HCT116 (cell line): ENCODE results near the gene SUPT6H. TPM values are rescaled to one million over a fixed set of nuclear protein-coding genes. Genes with fewer than 3 reads are reported as not detected.

Source experiments
- ATAC-seq: fragments of 200-7000 bp; cut with Tn5 transposase; 2 replicates; pipeline ENCODE4 v1.9.1; 2020; ENCODE audit warnings: mild to moderate bottlenecking, moderate library complexity
- BruUV-seq: library from RNA; stranded (reverse); fragments of 400-500 nt; replicated peaks from 2 replicates; lab custom pipeline; 2021; lab: Mats Ljungman, UMichigan
- CTCF ChIA-PET: fragments of 300-600 bp; sonication (Branson Sonifier 250); formaldehyde crosslinking; loops from one replicate; lab custom pipeline; 2021; ENCODE audit warnings: antibody characterized with exemption; lab: Charles Lee
- POLR2A ChIA-PET: fragments of 300-600, 350-600 bp; sonication (Branson Sonifier 250); formaldehyde crosslinking; loops from one replicate; lab custom pipeline; 2021; ENCODE audit warnings: antibody characterized with exemption; lab: Charles Lee
- RAD21 ChIA-PET, 2 experiments: fragments of 300-600 bp; sonication (Branson Sonifier 250); formaldehyde crosslinking; loops; one replicate each; lab custom pipeline; 2023; ENCODE audit warnings: low total read pairs in 2 of 2; ENCODE audit not compliant: uncharacterized antibody in 2 of 2, unreplicated experiment in 2 of 2, low non-redundant PET in 1 of 2; lab: Charles Lee
- DNase-seq: peaks from one replicate; pipeline ENCODE4 v3.0.0-alpha.2; 2010; ENCODE audit warnings: low read depth, low spot score
- H2AFZ ChIP-seq: fragments of 200-600 bp; shearing (Covaris generic), sonication (generic); 2 replicates; pipeline ENCODE4 v1.6.1; 2017; ENCODE audit warnings: low read depth, mixed run types, mixed read lengths, antibody characterized with exemption, low read length; ENCODE audit not compliant: poor library complexity, severe bottlenecking
- H3K27ac ChIP-seq: 2 replicates; pipeline ENCODE4 v1.5.1; 2012; ENCODE audit warnings: low read depth, low read length
- H3K27me3 ChIP-seq: fragments of 200-600 bp; sonication (generic); 2 replicates; pipeline ENCODE4 v1.6.1; 2016; ENCODE audit warnings: mixed run types, low read length, mixed read lengths; ENCODE audit not compliant: insufficient read depth
- H3K36me3 ChIP-seq, 2 experiments: fragments of 200-500 bp in 1 of 2; fragments of 200-600 bp in 1 of 2; sonication (Bioruptor generic) in 1 of 2; sonication (generic) in 1 of 2; 2 replicates each; pipeline versions ENCODE4 v1.5.1 to v1.6.1; 2014 to 2016; ENCODE audit warnings: low read length in 2 of 2, inconsistent platforms in 1 of 2, mixed read lengths in 1 of 2, mixed run types in 1 of 2; ENCODE audit not compliant: insufficient read depth in 2 of 2, control insufficient read depth in 1 of 2
- H3K4me1 ChIP-seq, 2 experiments: fragments of 200-600 bp in 1 of 2; sonication (generic) in 1 of 2; 2 replicates each; pipeline versions ENCODE4 v1.5.1 to v1.6.1; 2012 to 2017; ENCODE audit warnings: low read length in 2 of 2, inconsistent platforms in 1 of 2, mild to moderate bottlenecking in 1 of 2, mixed read lengths in 1 of 2, mixed run types in 1 of 2, moderate library complexity in 1 of 2; ENCODE audit not compliant: insufficient read depth in 2 of 2, control insufficient read depth in 1 of 2
- H3K4me2 ChIP-seq: fragments of 200-600 bp; sonication (generic); 2 replicates; pipeline ENCODE4 v1.6.1; 2017; ENCODE audit warnings: mixed run types, low read length, mixed read lengths
- H3K4me3 ChIP-seq, 2 experiments: fragments of 200-600 bp in 1 of 2; sonication (generic) in 1 of 2; replicated peaks in 1 of 2; 2 replicates each; pipeline ENCODE4 v1.5.1; 2011 to 2016; ENCODE audit warnings: low read length in 2 of 2, control low read depth in 1 of 2, low read depth in 1 of 2, mild to moderate bottlenecking in 1 of 2, mixed read lengths in 1 of 2, mixed run types in 1 of 2
- H3K79me2 ChIP-seq: fragments of 200-600 bp; sonication (generic); 2 replicates; pipeline ENCODE4 v1.6.1; 2017; ENCODE audit warnings: mild to moderate bottlenecking, mixed run types, low read length, moderate library complexity, mixed read lengths; ENCODE audit not compliant: insufficient read depth
- H3K9ac ChIP-seq: fragments of 200-600 bp; sonication (generic); 2 replicates; pipeline ENCODE4 v1.6.1; 2016; ENCODE audit warnings: low read length, mixed read lengths
- H3K9me2 ChIP-seq: fragments of 200-600 bp; sonication (generic), shearing (Covaris generic); 2 replicates; pipeline ENCODE4 v1.6.1; 2017; ENCODE audit warnings: mixed run types, mild to moderate bottlenecking, moderate library complexity; ENCODE audit not compliant: insufficient read depth
- H3K9me3 ChIP-seq, 2 experiments: fragments of 200-500 bp in 1 of 2; fragments of 200-600 bp in 1 of 2; sonication (Bioruptor generic) in 1 of 2; sonication (generic) in 1 of 2; 2 replicates each; pipeline ENCODE4 v1.6.1; 2014 to 2017; ENCODE audit warnings: low read length in 2 of 2, mixed read lengths in 2 of 2, inconsistent platforms in 1 of 2, low read depth in 1 of 2, mild to moderate bottlenecking in 1 of 2, mixed run types in 1 of 2, moderate library complexity in 1 of 2; ENCODE audit not compliant: control insufficient read depth in 1 of 2, insufficient read depth in 1 of 2
- H4K20me1 ChIP-seq: fragments of 200-600 bp; sonication (generic), shearing (Covaris generic); 2 replicates; pipeline ENCODE4 v1.6.1; 2017; ENCODE audit warnings: mixed run types, mild to moderate bottlenecking, moderate library complexity; ENCODE audit not compliant: insufficient read depth
- ATF3 ChIP-seq: IDR thresholded peaks from 2 replicates; pipeline ENCODE4 v1.6.1; 2012
- CBX3 ChIP-seq: IDR thresholded peaks from 2 replicates; pipeline ENCODE4 v1.6.1; 2012; ENCODE audit warnings: low read depth
- EGR1 ChIP-seq: IDR thresholded peaks from 2 replicates; pipeline ENCODE4 v1.6.1; 2012; ENCODE audit warnings: low read depth
- EZH2 ChIP-seq: fragments of 200-600 bp; sonication (generic); IDR thresholded peaks from 2 replicates; pipeline ENCODE4 v1.6.1; 2017; ENCODE audit warnings: antibody characterized with exemption, mixed run types
- FOSL1 ChIP-seq: IDR thresholded peaks from 2 replicates; pipeline ENCODE4 v1.6.1; 2012; ENCODE audit warnings: low read depth
- RAD21 ChIP-seq: IDR thresholded peaks from 2 replicates; pipeline ENCODE4 v1.6.1; 2012; ENCODE audit warnings: low read depth, mild to moderate bottlenecking
- SIN3A ChIP-seq: IDR thresholded peaks from 2 replicates; pipeline ENCODE4 v1.6.1; 2012; ENCODE audit warnings: low read depth
- SRF ChIP-seq: IDR thresholded peaks from 2 replicates; pipeline ENCODE4 v1.6.1; 2012; ENCODE audit warnings: low read depth
- YY1 ChIP-seq: IDR thresholded peaks from 2 replicates; pipeline ENCODE4 v1.6.1; 2011; ENCODE audit warnings: low read length, low read depth, moderate library complexity, mild to moderate bottlenecking; ENCODE audit not compliant: insufficient replicate concordance; ENCODE audit errors: extremely low read depth
- ZBTB33 ChIP-seq: IDR thresholded peaks from 2 replicates; pipeline ENCODE4 v1.6.1; 2011; ENCODE audit warnings: mild to moderate bottlenecking, low read length, moderate library complexity; ENCODE audit not compliant: insufficient replicate concordance; ENCODE audit errors: extremely low read depth
- ZNF274 ChIP-seq: fragments of 200-500 bp; sonication (Bioruptor generic); IDR thresholded peaks from 2 replicates; pipeline ENCODE4 v1.6.1; 2014; ENCODE audit warnings: mild to moderate bottlenecking, low read depth, low read length, inconsistent platforms
- intact Hi-C: fragments of 100-400 bp; cut with micrococcal nuclease; formaldehyde crosslinking; loops from 2 replicates; pipeline ENCODE4 v1.10.0; 2022
- total RNA-seq: library from RNA; stranded (reverse); gene quantifications from one replicate; pipeline ENCODE4 v1.2.1, GENCODE V29; 2021; ENCODE audit not compliant: unreplicated experiment

Gene SUPT6H
- total RNA-seq, 1 experiment from 2014 or later, result 62.1 TPM

GRCh38 chr17:28703552-28704218, 41.7 kb downstream of the SUPT6H start:
- Histone ChIP-seq H4K20me1 (no peaks in the 10 kb centered on the region), H3K4me1 (no peaks in the 10 kb centered on the region), H3K4me3 (no peak overlapping the region), H3K79me2 (no peaks in the 10 kb centered on the region), H3K27me3 (no peaks in the 10 kb centered on the region), H2AFZ (no peak overlapping the region), H3K27ac (no peak overlapping the region), H3K36me3 (peaks cover 26 to 31% of the 10 kb centered on the region in 2 experiments), H3K9me2 (no peaks in the 10 kb centered on the region), H3K9me3 (no peaks in the 10 kb centered on the region), H3K9ac (no peak overlapping the region), H3K4me2 (no peak overlapping the region)
- intact Hi-C loops, result no loop called here
- DNase-seq (no peak), ATAC-seq (no peak)
- POLR2A ChIA-PET, result interaction anchor here (1.0 kb wide), 1 partner anchor 16 kb away, joined by 3 read pairs; the partner anchor contains the start of gene RPL23A
- CTCF ChIA-PET, result no interaction called here
- no peak for TF ChIP-seq RAD21
- no peak for TF ChIP-seq CBX3
- TF ChIP-seq EGR1, result no peak
- TF ChIP-seq EZH2, result no peak
- TF ChIP-seq YY1, result no peak
- TF ChIP-seq ZBTB33, result no peak
- TF ChIP-seq ATF3, result no peak
- no peak for TF ChIP-seq SRF
- TF ChIP-seq FOSL1, result no peak
- no peak for TF ChIP-seq ZNF274
- TF ChIP-seq SIN3A, result no peak
- RAD21 ChIA-PET, result no interaction called here
- BruUV-seq, result no TSS peak
